GM12864 (cell line): ENCODE data around the gene MED13.

ENCODE experiments used
- DNase-seq: peaks from one replicate; pipeline ENCODE4 v3.0.0-alpha.2; 2011; ENCODE audit warnings: low read depth
- H3K4me3 ChIP-seq: 2 replicates; pipeline ENCODE4 v1.5.1; 2011; ENCODE audit warnings: mild to moderate bottlenecking, low read depth, low read length, control low read depth
- CTCF ChIP-seq: IDR thresholded peaks from 2 replicates; pipeline ENCODE4 v1.5.1; 2011; ENCODE audit warnings: low read depth, mild to moderate bottlenecking, moderate library complexity, low read length, control low read depth, inconsistent platforms; ENCODE audit errors: missing control alignments

The MED13 gene

GRCh38 chr17:61984821-61985220 lies 80.3 kb downstream of the MED13 start:
- H3K4me3 ChIP-seq, result no peak overlapping the region
- no peak for TF ChIP-seq CTCF
- DNase-seq, result no peak

GRCh38 chr17:61981323-61981722 lies 83.8 kb downstream of the MED13 start:
- H3K4me3 ChIP-seq, result no peak overlapping the region
- no peak for DNase-seq
- TF ChIP-seq CTCF, result no peak

DNA sequence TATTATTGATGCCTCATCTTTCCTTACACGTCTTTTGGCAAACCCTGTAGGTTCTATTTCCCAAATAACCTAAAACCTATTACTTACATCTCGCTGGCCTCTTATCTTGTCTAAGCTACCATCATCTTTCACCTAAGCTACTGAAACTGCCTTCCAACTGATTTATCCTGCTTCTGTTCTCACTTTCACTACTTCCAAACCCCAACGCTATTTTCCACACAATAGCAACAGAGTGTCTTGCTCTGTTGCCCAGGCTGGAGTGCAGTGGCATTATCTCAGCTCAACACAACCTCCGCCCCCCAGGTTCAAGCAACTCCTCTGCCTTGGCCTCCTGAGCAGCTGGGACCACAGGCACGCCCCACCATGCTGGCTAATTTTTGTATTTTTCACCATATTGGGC lies 84.5 kb downstream of the MED13 start:
- no peak for DNase-seq
- TF ChIP-seq CTCF, result no peak

DNA sequence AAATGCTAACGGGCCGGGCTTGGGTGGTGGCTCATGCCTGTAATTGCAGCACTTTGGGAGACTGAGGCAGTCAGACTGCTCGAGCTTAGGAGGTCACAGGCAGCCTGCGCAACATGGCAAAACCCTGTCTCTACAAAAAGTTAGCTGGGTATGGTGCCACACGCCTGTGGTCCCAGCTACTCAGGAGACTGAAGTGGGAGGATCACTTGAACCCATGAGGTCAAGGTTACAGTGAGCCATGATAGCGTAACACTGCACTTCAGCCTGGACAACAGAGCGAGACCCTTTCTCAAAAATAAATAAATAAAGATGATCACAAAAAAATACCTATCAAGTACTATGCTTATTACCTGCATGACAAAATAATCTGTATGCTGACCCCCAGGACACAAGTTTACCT lies 91.0 kb downstream of the MED13 start:
- no peak for DNase-seq
- TF ChIP-seq CTCF, result no peak

More for the DNA sequence above, 84.5 kb downstream of the MED13 start:
- no peak overlapping the region for H3K4me3 ChIP-seq

DNA sequence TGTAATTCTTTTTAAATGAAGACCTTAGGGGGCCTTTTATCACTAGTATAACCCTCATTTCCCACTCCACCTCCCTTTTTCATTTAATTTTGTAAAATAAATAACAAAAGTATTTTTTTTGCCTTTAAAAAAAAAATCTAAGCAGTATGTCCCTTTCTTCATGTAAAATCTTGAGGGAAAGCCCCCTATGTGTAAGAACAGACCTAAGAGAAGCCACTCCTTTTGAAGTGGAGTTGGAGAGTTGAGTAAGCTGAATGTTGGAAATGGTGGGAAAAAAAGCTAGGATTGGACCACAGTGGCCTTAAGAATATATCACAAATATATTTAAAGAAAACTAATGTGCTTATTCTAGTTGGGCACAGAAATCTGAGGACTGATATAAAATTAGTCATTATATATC lies 92.8 kb downstream of the MED13 start:
- no peak overlapping the region for H3K4me3 ChIP-seq
- no peak for DNase-seq
- no peak for TF ChIP-seq CTCF

More for the DNA sequence above, 91.0 kb downstream of the MED13 start:
- H3K4me3 ChIP-seq, result no peak overlapping the region

GRCh38 chr17:61970030-61970429 lies 95.0 kb downstream of the MED13 start:
- no peak overlapping the region for H3K4me3 ChIP-seq
- no peak for DNase-seq
- no peak for TF ChIP-seq CTCF

DNA sequence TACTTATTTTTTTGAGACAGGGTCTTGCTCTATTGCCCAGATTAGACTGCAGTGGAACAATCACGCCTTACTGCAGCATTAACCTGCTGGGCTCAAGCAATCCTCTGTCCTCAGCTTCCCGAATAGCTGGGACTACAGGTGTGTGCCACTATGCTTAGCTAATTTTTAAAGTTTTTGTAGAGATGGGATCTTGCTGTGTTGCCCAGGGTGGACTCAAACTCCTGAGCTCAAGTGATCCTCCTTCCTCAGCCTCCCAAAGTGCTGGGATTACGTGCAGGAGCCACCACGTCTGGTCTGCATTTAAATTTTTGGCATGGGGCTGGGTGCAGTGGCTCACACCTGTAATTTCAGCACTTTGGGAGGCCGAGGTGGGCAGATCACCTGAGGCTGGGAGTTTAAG lies 96.3 kb downstream of the MED13 start:
- no peak for TF ChIP-seq CTCF
- DNase-seq, result no peak
- no peak overlapping the region for H3K4me3 ChIP-seq
